Sigmoid colon (tissue), 4 donors: ENCODE results near the gene FLNA.

Experiments
- EP300 ChIP-seq, 4 donors: sonication (generic); formaldehyde crosslinking; IDR thresholded peaks; one replicate each; pipeline ENCODE4 v1.6.1; 2017; ENCODE audit warnings: antibody characterized with exemption in 4 of 4
- POLR2A ChIP-seq, 2 donors: fragments of 450-650 bp; IDR thresholded peaks; one replicate each; pipeline ENCODE4 v1.6.1; 2016; ENCODE audit warnings: antibody characterized with exemption in 2 of 2, mild to moderate bottlenecking in 2 of 2, moderate library complexity in 2 of 2
- POLR2AphosphoS5 ChIP-seq, 4 donors: sonication (generic); formaldehyde crosslinking; IDR thresholded peaks; one replicate each; pipeline ENCODE4 v1.6.1; 2017; ENCODE audit warnings: antibody characterized with exemption in 4 of 4
- TF ChIP-seq, protein P1 (sequence below), 4 experiments: fragments of 450-650 bp in 3 of 4; fragments of 200-600 bp in 1 of 4; IDR thresholded peaks; one replicate each; pipeline ENCODE4 v1.5.1; 2016 to 2019; ENCODE audit warnings: antibody characterized with exemption in 4 of 4, mild to moderate bottlenecking in 3 of 4, moderate library complexity in 2 of 4

DNA sequence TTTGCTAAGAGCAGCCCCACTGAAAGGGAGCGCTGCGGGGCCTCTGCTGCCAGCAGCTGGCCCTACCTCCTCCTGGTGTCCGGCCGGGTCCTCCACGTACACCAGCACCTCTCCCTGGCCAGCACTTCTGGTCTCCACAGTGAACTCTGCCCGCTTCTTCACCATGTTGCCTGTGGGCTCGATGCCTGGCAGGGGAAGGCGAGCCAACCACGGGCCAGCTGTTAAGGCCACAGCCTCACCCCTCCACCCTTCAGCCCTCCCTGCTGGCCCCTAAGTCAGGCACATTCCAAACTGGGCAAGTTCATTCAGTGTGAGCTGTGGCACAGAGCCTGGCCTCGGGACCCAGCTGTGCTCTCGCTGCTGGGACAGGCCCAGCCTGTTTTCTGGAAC lies 7.8 kb downstream of the FLNA start:
- TF ChIP-seq POLR2A (IDR thresholded peaks at IDR 0.05), result no peak
- TF ChIP-seq, protein P1, sequence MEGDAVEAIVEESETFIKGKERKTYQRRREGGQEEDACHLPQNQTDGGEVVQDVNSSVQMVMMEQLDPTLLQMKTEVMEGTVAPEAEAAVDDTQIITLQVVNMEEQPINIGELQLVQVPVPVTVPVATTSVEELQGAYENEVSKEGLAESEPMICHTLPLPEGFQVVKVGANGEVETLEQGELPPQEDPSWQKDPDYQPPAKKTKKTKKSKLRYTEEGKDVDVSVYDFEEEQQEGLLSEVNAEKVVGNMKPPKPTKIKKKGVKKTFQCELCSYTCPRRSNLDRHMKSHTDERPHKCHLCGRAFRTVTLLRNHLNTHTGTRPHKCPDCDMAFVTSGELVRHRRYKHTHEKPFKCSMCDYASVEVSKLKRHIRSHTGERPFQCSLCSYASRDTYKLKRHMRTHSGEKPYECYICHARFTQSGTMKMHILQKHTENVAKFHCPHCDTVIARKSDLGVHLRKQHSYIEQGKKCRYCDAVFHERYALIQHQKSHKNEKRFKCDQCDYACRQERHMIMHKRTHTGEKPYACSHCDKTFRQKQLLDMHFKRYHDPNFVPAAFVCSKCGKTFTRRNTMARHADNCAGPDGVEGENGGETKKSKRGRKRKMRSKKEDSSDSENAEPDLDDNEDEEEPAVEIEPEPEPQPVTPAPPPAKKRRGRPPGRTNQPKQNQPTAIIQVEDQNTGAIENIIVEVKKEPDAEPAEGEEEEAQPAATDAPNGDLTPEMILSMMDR (IDR thresholded peaks at IDR 0.05), result no peak
- TF ChIP-seq POLR2AphosphoS5 (IDR thresholded peaks at IDR 0.05), result peak; percentile 20 to 49 (median 34)
- no peak for TF ChIP-seq EP300 (IDR thresholded peaks at IDR 0.05)
